SK-N-MC (cell line): ENCODE results near the gene BID.

Experiments used
- EZH2 ChIP-seq: fragments of 200-600 bp; sonication (generic); IDR thresholded peaks from one replicate; pipeline ENCODE4 v1.6.1; 2017; ENCODE audit warnings: antibody characterized with exemption
- FOXP2 ChIP-seq: optimal IDR thresholded peaks from 2 replicates; pipeline ENCODE3; 2011; ENCODE audit warnings: mild to moderate bottlenecking, moderate library complexity; ENCODE audit not compliant: insufficient read depth; ENCODE audit errors: extremely low read length, control extremely low read depth
- POLR2AphosphoS5 ChIP-seq: IDR thresholded peaks from 2 replicates; pipeline ENCODE4 v1.6.1; 2012; ENCODE audit warnings: mild to moderate bottlenecking, low read depth, low read length, borderline replicate concordance

- TF ChIP-seq EZH2 (no peak), POLR2AphosphoS5 (no peak), FOXP2 (no peak)
These were observed 5.1 kb downstream of the BID start for GRCh38 chr22:17769013-17769715.
